DND-41 (cell line): Measurements from ENCODE around the gene UMPS.

Experiments
- ATAC-seq: fragments of 200-7000 bp; cut with Tn5 transposase; 3 replicates; pipeline ENCODE4 v1.9.1; 2021; ENCODE audit warnings: low read depth; ENCODE audit not compliant: insufficient read depth
- DNase-seq: peaks from one replicate; pipeline ENCODE4 v3.0.0-alpha.2; 2020
- H2AFZ ChIP-seq: 2 replicates; pipeline ENCODE4 v1.6.0; 2012; ENCODE audit warnings: low read depth, low read length
- H3K27ac ChIP-seq: 2 replicates; pipeline ENCODE4 v1.5.1; 2012; ENCODE audit warnings: low read length, inconsistent platforms
- H3K27me3 ChIP-seq: fragments of 200-600 bp; sonication (generic); 2 replicates; pipeline ENCODE4 v1.6.0; 2012; ENCODE audit warnings: low read length, mild to moderate bottlenecking, inconsistent platforms; ENCODE audit not compliant: insufficient read depth, poor library complexity
- H3K36me3 ChIP-seq: 2 replicates; pipeline ENCODE4 v1.5.1; 2012; ENCODE audit warnings: low read length, inconsistent platforms; ENCODE audit not compliant: insufficient read depth
- H3K4me1 ChIP-seq: 2 replicates; pipeline ENCODE4 v1.5.1; 2012; ENCODE audit warnings: mild to moderate bottlenecking, low read length; ENCODE audit not compliant: insufficient read depth
- H3K4me2 ChIP-seq: 2 replicates; pipeline ENCODE4 v1.6.0; 2012; ENCODE audit warnings: mild to moderate bottlenecking, moderate library complexity, low read length, inconsistent platforms; ENCODE audit not compliant: insufficient read depth
- H3K4me3 ChIP-seq, 2 experiments: fragments of 200-600 bp in 1 of 2; shearing (Covaris generic) in 1 of 2; 2 replicates each; pipeline ENCODE4 v1.5.1; 2012 to 2016; ENCODE audit warnings: inconsistent platforms in 2 of 2, low read length in 2 of 2, mild to moderate bottlenecking in 2 of 2, low read depth in 1 of 2, moderate library complexity in 1 of 2
- H3K79me2 ChIP-seq: 2 replicates; pipeline ENCODE4 v1.6.0; 2012; ENCODE audit warnings: low read length, inconsistent platforms; ENCODE audit not compliant: insufficient read depth
- H3K9ac ChIP-seq: 2 replicates; pipeline ENCODE4 v1.6.0; 2012; ENCODE audit warnings: low read depth, mild to moderate bottlenecking, inconsistent platforms, low read length, moderate library complexity
- H3K9me3 ChIP-seq: 2 replicates; pipeline ENCODE4 v1.5.1; 2012; ENCODE audit warnings: low read length, moderate library complexity, mild to moderate bottlenecking, inconsistent platforms; ENCODE audit not compliant: insufficient read depth, severe bottlenecking
- H4K20me1 ChIP-seq: 2 replicates; pipeline ENCODE4 v1.6.0; 2012; ENCODE audit warnings: low read length; ENCODE audit not compliant: insufficient read depth
- EZH2 ChIP-seq: IDR thresholded peaks from 3 replicates; pipeline ENCODE4 v1.6.1; 2012; ENCODE audit warnings: borderline replicate concordance, low read depth, mild to moderate bottlenecking, moderate library complexity, low read length, inconsistent platforms; ENCODE audit not compliant: severe bottlenecking
- TF ChIP-seq, protein P1 (sequence below): IDR thresholded peaks from 2 replicates; pipeline ENCODE4 v1.5.1; 2012; ENCODE audit warnings: borderline replicate concordance, low read length, moderate library complexity, mild to moderate bottlenecking; ENCODE audit not compliant: poor library complexity, severe bottlenecking; ENCODE audit errors: extremely low read depth

The UMPS gene

DNA sequence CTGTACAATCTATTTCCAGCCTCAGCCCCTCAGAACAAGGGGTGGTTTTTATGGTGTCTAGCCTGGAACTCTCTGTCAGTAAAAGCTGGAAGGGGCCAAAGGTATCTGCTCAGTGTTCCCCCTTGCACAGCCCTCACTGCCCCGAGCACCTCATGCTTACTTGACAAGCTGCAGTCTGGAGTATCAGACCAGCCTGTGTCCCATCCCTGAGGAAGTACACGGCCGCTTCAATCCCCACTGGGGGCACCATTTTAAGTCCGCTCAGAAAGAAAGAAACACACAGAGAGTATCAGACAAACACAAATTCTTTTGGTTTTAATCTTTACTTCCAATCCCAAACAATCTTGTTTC is 32.4 kb downstream of the UMPS start:
- Histone ChIP-seq H4K20me1 (no peaks in the 10 kb centered on the region), H3K4me1 (peaks cover 7% of the 10 kb centered on the region), H3K4me3 (no peak overlapping the region), H3K27ac (no peak overlapping the region), H3K4me2 (no peak overlapping the region), H3K27me3 (no peaks in the 10 kb centered on the region), H2AFZ (no peak overlapping the region), H3K36me3 (no peaks in the 10 kb centered on the region), H3K9ac (no peak overlapping the region), H3K79me2 (no peaks in the 10 kb centered on the region), H3K9me3 (no peaks in the 10 kb centered on the region)
- TF ChIP-seq, protein P1, sequence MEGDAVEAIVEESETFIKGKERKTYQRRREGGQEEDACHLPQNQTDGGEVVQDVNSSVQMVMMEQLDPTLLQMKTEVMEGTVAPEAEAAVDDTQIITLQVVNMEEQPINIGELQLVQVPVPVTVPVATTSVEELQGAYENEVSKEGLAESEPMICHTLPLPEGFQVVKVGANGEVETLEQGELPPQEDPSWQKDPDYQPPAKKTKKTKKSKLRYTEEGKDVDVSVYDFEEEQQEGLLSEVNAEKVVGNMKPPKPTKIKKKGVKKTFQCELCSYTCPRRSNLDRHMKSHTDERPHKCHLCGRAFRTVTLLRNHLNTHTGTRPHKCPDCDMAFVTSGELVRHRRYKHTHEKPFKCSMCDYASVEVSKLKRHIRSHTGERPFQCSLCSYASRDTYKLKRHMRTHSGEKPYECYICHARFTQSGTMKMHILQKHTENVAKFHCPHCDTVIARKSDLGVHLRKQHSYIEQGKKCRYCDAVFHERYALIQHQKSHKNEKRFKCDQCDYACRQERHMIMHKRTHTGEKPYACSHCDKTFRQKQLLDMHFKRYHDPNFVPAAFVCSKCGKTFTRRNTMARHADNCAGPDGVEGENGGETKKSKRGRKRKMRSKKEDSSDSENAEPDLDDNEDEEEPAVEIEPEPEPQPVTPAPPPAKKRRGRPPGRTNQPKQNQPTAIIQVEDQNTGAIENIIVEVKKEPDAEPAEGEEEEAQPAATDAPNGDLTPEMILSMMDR = no peak
- no peak for TF ChIP-seq EZH2
- DNase-seq = no peak
- no peak for ATAC-seq

- DNase-seq (no peak), ATAC-seq (no peak)
- TF ChIP-seq EZH2 = no peak
- TF ChIP-seq, protein P1 = no peak
- Histone ChIP-seq H3K4me2 (no peak overlapping the region), H3K27me3 (no peaks in the 10 kb centered on the region), H3K9ac (no peak overlapping the region), H2AFZ (no peak overlapping the region), H3K36me3 (no peaks in the 10 kb centered on the region), H3K4me3 (no peak overlapping the region), H3K27ac (no peak overlapping the region), H3K79me2 (no peaks in the 10 kb centered on the region), H4K20me1 (no peaks in the 10 kb centered on the region), H3K4me1 (peaks cover 7% of the 10 kb centered on the region), H3K9me3 (no peaks in the 10 kb centered on the region)
These were observed 33.0 kb downstream of the UMPS start for GRCh38 chr3:124763206-124763605.

DNA sequence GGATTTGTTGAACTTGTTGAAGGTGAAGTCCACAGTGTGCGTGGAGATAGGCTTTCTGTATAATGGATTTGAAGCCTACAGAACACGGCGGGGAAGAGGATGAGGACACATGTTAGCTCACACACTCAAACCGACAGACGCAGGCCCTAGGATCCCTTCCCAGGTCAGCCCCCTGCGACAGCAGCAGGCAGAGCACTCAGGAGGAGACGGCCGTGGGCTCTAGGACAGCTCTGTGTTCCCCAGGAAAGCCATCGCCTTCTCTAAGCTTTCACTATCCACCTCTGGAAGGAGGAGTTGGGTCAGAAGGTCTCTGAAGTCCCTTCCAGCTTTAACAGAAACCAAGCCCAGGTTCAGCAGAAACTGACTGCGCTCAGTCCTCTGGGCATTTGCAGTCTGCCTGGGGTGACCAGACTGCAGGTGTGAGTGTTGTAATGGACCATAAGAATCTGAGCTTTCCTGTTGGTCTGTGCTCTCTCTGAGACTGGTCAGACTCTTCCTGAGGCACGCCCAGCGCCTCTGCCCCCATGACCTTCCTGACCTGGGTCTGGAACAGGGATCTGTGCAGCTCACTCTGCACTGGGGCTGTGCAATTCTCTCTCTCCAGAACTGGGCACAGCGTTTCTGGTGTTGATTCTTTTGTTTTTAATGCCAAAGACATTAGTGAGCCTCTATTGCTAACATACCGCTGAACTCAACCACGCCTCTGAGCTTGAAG is 33.5 kb downstream of the UMPS start:
- Histone ChIP-seq H3K4me1 (peaks cover 7% of the 10 kb centered on the region), H3K79me2 (no peaks in the 10 kb centered on the region)

More for the DNA sequence above, 33.5 kb downstream of the UMPS start:
- Histone ChIP-seq H3K9ac (no peak overlapping the region), H3K9me3 (no peaks in the 10 kb centered on the region), H3K4me2 (no peak overlapping the region), H3K4me3 (no peak overlapping the region), H3K27me3 (no peaks in the 10 kb centered on the region), H4K20me1 (no peaks in the 10 kb centered on the region), H3K36me3 (no peaks in the 10 kb centered on the region), H3K27ac (no peak overlapping the region), H2AFZ (no peak overlapping the region)
- no peak for TF ChIP-seq EZH2
- TF ChIP-seq, protein P1 = no peak
- no peak for DNase-seq
- ATAC-seq = no peak
